ENCODE data around the gene FAM167B.
"Not testable (repeated sequence)": the region's sequence is repeated elsewhere in the genome, so short reads cannot be mapped to it uniquely, and the experiment has no call there.

Gene FAM167B

DNA sequence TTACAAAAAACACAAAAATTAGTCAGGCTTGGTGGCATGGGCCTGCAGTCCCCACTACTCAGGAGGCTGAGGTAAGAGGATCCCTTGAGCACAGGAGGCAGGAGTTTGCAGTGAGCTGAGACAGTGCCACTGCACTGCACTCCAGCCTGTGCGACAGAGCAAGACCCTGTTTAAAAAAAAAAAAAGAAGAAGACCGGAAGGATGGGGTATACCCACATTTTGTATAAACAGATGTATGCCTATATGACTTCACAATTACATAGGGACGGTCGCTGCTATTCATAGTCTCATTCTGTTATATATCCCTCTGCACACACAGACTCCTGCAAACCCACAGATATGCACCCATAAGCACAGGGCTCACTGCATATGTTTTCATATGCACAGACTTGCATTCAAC, 16.7 kb downstream of the FAM167B start:
- no peak for DNase-seq

DNA sequence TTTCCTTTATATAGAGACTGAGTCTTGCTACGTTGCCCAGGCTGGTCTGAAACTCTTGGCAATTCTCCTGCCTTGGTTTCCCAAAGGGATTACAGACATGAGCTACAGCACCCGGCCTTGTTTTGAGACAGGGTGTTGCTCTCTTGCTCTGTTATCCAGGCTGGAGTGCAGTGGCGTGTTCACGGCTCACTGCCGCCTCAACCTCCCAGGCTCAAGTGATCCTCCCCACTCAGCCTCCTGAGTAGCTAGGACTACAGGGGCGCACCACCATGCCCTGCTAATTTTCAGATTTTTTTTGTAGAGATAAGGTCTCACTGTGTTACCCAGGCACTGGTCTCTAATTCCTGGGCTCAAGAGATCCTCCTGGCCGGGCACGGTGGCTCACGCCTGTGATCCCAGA, 18.8 kb downstream of the FAM167B start:
- DNase-seq: no peak

DNA sequence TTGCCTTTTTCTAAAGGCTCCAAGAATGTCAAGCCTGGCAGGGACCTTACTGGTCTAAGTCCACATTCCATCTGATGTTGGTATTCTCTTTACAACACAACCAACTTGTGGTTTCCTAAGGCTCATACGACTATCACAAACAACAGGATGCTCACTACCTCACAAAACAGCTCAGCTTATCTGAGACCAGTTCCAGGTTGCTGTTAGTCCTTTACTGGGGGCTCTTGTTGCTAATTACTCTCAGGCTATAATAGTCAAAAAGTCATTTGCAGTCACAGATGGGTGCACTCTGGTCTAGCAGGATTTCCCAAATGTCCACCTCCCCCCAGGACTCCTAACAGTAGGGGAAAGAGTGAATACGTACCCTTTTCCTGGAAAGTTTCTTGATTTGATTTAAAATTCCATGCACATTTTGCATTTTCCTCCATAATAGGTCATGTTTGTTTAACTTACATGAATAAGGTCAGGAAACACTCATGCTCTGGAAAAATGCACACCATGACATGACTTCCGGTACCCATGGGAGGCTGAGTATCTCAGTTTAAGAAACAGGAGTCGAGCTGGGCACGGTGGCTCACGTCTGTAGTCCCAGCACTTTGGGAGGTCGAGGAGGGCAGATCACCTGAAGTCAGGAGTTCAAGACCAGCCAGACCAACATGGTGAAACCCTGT, 20.0 kb downstream of the FAM167B start:
- DNase-seq: no peak

DNA sequence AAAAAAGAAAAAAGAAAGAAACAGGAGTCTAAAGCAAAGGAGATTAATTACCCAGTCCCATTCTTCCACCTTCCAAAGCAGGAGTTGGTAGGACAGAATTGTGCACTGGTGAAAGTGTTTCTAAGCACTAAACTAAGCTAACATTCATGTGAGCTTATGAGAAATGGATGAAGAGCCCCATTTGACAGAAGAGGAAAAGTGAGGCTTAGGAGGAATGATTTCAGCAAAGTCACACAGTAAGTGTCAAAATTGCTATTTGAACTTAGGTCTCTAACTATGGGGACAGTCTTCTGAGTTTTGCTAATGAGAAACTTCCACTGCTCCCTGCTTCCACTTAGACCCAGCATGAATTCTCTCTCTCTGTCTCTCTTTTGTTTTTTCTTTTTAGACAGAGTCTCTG, 22.7 kb downstream of the FAM167B start:
- DNase-seq: no peak

DNA sequence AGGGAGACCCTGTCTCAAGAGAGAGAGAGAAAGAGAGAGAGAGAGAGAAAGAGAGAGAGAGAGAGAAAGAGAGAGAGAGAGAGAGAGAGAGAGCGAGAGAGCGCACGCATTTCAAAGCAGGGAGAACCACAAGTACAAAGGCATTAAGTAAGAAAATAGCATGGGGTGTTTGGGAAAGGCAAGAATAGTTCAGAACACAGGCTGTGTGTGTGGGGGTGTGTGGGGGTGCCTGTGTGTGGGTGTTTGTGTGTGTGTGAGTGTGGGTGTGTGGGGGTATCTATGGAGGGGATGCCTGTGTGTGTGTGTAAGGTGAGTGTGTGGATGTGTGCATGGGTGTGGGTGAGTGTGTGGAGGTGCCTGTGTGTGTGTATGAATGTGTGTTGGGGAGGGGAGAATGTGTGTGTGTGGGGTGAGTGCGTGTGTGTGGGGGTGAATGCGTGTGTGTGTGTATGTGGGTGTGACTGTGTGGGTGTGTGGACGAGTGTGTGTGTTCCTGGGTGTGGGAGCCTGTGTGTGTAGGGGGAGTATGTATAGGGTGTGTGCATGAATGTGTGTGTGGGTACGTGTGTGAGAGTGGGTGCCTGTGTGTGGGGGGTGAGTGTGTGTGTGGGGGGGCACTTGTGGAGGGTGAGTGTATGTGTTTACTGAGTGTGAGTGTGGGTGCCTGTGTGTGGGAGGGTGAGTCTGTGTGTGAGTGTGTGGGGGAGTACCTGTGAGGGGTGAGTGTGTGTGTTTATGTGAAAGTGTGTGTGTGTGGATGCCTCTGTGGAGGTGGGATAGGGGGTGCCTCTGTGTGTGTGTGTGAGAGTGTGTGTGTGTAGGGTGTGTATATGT, 25.8 kb downstream of the FAM167B start:
- DNase-seq: no peak

DNA sequence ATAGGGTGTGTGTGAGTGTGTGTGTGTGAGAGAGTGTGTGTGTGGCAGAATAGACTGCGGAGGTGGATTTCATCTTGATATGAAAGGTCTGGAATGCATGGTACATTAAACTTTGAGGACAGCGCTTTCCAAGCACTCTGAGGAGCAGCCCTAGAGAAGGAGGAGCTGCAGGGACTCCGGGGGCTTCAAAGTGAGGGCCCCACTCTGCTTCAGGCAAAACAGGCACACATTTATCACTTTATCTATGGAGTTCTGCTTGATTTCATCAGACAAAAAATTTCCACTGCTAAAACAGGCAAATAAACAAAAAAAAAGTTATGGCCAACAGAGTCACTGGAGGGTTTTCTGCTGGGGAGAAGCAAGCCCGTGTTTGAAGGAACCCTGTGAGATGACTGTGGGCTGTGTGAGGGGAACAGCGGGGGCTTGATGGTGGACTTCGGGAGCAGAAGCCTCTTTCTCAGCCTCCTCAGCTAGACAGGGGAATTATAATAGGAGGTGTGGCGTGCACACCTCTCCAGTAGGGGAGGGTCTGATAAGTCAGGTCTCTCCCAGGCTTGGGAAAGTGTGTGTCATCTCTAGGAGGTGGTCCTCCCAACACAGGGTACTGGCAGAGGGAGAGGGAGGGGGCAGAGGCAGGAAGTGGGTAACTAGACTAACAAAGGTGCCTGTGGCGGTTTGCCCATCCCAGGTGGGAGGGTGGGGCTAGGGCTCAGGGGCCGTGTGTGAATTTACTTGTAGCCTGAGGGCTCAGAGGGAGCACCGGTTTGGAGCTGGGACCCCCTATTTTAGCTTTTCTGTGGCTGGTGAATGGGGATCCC, 26.6 kb downstream of the FAM167B start:
- no peak for DNase-seq

DNA sequence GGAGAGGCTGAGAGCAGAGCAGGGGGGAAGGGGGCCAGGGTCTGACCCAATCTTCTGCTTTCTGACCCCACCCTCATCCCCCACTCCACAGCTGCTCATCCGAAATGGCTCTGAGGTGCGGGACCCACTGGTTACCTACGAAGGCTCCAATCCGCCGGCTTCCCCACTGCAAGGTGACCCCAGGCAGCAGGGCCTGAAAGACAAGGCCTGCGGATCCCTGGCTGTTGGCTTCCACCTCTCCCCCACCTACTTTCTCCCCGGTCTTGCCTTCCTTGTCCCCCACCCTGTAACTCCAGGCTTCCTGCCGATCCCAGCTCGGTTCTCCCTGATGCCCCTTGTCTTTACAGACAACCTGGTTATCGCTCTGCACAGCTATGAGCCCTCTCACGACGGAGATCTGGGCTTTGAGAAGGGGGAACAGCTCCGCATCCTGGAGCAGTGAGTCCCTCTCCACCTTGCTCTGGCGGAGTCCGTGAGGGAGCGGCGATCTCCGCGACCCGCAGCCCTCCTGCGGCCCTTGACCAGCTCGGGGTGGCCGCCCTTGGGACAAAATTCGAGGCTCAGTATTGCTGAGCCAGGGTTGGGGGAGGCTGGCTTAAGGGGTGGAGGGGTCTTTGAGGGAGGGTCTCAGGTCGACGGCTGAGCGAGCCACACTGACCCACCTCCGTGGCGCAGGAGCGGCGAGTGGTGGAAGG, 27.8 kb downstream of the FAM167B start:
- DNase-seq: no peak

DNA sequence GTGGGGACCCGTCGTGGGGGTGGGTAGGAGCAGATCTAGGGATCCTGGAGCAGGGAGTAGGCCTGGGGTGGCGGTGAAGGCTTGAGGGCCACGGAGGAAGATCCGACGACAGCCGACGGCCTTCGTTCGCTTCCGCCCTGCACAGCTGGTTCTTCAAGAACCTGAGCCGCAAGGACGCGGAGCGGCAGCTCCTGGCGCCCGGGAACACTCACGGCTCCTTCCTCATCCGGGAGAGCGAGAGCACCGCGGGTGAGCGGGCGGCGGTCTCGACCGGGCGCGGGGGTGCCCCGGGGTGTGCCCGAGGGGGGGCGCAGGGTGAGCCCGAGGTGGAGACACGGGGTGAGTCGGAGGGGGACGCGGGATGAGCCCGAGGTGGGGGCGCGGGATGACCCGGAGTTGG, 28.4 kb downstream of the FAM167B start:
- DNase-seq: peak in 1 of 2 donors; percentile 4

DNA sequence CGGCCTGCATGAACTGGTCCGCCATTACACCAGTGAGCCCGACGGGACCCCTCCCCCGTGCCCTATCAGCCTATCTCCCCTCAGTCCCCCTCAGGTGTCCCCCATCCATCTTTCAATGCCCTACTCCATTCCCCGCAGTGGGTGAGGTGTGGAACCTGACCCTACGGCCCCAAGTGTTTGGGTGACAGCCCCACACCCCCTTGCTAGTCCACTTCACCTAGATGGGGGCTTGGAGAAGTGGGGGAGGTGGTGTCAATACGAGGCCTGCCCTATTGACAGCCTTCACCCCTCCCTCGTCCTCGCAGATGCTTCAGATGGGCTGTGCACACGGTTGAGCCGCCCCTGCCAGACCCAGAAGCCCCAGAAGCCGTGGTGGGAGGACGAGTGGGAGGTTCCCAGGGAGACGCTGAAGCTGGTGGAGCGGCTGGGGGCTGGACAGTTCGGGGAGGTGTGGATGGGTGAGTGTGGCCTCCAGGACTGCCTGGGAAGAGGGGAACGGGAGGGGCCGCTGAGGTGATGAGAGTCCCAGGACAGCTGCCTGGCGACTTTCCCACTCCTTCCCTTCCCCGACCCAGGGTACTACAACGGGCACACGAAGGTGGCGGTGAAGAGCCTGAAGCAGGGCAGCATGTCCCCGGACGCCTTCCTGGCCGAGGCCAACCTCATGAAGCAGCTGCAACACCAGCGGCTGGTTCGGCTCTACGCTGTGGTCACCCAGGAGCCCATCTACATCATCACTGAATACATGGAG, 29.2 kb downstream of the FAM167B start:
- DNase-seq: no peak

DNA sequence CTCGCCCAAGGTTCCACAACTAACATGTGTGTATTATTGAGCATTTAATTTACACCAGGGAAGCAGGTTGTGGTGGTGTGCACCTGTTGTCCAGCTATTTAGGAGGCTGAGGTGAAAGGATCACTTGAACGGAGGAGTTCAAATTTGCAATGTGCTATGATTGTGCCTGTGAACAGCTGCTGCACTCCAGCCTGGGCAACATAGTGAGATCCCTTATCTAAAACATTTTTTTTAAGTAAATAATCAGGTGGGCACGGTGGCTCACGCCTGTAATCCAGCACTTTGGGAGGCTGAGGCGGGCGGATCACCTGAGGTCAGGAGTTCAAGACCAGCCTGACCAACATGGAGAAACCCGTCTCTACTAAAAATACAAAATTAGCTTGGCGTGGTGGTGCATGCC, 37.8 kb downstream of the FAM167B start:
- not testable (repeated sequence) for DNase-seq

DNA sequence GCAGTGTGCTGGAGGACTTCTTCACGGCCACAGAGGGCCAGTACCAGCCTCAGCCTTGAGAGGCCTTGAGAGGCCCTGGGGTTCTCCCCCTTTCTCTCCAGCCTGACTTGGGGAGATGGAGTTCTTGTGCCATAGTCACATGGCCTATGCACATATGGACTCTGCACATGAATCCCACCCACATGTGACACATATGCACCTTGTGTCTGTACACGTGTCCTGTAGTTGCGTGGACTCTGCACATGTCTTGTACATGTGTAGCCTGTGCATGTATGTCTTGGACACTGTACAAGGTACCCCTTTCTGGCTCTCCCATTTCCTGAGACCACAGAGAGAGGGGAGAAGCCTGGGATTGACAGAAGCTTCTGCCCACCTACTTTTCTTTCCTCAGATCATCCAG, 38.6 kb downstream of the FAM167B start:
- DNase-seq: no peak

DNA sequence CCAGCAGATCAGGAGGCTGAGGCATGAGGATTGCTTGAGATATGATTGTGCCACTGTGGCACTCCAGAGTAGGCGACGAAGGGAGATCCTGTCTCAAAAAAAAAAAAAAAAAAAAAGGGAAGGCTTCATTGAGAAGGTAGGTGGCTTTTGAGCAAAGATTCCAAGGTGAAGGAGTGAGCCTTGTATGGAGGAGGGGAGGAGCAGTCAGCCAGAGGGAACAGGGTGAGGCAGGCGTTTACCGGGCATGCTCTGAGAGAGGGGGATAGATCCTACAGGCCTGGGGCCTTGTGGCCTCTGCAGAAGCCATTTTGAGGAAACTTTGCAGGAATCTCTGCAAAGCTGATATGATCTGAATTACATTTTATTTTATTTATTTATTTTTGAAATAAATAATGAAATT, 39.7 kb downstream of the FAM167B start:
- no peak for DNase-seq

DNA sequence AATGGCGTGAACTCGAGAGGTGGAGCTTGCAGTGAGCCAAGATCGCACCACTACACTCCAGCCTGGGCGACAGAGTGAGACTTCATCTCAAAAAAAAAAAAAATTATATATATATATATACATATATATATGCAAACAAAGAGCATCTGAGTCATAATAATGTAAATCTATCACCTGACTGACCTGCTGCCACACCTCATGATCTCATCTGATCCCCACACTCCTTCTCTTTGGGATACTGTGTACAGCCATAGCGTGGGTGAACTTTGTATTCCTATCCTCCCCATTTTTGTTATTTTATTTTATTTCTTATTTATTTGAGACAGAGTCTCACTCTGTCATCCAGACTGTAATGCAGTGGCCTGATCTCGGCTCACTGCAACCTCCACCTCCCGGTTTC, 42.2 kb downstream of the FAM167B start:
- no peak for DNase-seq

DNA sequence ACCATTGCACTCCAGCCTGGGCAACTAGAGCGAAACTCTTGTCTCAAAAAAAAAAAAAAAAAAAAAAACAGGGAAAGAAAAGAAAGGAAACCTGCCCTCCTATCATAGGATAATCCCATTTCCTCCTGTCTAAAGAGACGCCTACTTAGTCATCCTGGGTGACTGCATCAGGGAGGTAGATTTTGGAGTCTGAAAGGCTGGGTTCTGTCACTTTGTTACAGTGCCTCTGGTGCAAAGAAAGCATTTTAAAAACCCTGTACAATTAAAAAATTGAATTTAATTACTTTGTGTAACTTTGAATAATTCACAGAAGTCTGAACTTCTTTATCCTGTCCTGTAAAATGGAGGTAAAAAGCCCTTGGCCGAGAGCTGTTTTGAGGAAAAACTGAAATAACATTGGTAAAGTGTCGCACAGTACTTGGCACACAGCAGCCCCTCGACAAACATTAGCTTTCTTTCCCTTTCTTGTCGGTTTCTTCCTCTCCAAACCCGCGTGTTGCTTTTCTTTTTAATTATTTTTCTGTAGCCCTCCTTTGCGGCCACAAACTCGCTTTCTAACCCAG, 44.2 kb downstream of the FAM167B start:
- peak; percentile 12 for DNase-seq

DNA sequence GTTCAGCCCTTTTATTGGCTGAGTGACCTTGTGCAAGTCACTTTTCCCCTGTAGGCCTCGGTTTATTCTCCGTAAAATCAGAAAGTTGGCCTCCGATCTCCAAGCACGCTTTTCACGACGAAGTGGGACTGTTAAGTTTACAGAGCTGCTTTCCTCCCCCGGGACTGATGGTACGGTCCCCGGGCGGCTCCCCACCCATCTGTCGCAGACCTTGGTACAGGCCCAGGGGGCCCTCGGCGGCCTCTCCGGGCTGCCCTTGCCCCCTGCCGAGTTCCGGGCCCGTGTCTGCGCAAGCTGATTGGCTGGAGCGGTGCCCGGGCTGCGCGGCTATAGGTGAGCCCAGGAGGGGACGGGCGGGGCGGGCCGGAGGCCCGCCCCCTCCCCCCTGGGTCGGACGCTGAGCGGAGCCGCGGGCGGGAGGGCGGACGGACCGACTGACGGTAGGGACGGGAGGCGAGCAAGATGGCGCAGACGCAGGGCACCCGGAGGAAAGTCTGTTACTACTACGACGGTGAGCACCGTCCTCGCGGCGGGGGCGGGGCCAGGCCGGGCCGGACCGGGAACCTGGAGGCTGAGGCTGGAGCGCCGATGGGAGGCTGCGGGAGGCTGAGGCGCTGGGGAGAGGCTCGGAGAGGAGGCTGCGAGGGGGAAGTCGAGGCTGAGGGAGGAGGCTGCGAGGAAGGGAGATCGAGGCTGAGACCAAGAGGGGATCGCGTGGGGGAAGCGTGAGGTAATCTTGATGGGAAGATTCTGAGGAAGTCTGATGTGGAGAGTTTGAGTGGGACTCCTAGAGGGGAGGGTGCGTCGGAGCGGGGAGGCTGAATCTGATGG, 44.9 kb downstream of the FAM167B start, which contains the start of gene HDAC1:
Gene HDAC1, plus strand, starts transcription at position 376 of the 831 bp plus-strand sequence. Its CDS starts 87 bp downstream, at position 463.
- DNase-seq: peak; percentile 94 to 95

DNA sequence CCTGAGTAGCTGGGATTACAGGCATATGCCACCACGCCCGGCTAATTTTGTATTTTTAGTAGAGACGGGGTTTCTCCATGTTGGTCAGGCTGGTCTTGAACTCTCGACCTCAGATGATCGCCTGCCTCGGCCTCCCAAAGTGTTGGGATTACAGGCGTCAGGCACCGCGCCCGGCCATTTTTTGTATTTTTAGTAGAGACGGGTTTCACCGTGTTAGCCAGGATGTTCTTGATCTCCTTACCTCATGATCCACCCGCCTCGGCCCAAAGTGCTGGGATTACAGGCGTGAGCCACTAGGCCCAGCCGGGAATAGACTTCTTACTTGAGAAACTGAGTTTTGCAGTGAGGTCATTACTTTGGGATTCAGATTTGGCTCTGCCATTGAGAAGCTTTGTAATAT, 51.2 kb downstream of the FAM167B start:
- DNase-seq: not testable (repeated sequence)
